PC-3 (cell line): Measurements from ENCODE around the gene USH1G.

ENCODE experiments used
- EZH2 ChIP-seq: fragments of 300-600 bp; sonication (generic); IDR thresholded peaks from one replicate; pipeline ENCODE4 v1.6.1; 2017; ENCODE audit warnings: antibody characterized with exemption, mild to moderate bottlenecking, low read length; ENCODE audit not compliant: unreplicated experiment
- EZH2phosphoT487 ChIP-seq: fragments of 300-600 bp; sonication (generic); IDR thresholded peaks from 2 replicates; pipeline ENCODE4 v1.6.1; 2018; ENCODE audit warnings: mild to moderate bottlenecking, antibody characterized with exemption, low read length, borderline replicate concordance
- TF ChIP-seq, protein P1 (sequence below): fragments of 300-600 bp; sonication (generic); conservative IDR thresholded peaks from 2 replicates; pipeline ENCODE4 v1.5.1; 2017; ENCODE audit warnings: antibody characterized with exemption, low read depth, mild to moderate bottlenecking, low read length

DNA sequence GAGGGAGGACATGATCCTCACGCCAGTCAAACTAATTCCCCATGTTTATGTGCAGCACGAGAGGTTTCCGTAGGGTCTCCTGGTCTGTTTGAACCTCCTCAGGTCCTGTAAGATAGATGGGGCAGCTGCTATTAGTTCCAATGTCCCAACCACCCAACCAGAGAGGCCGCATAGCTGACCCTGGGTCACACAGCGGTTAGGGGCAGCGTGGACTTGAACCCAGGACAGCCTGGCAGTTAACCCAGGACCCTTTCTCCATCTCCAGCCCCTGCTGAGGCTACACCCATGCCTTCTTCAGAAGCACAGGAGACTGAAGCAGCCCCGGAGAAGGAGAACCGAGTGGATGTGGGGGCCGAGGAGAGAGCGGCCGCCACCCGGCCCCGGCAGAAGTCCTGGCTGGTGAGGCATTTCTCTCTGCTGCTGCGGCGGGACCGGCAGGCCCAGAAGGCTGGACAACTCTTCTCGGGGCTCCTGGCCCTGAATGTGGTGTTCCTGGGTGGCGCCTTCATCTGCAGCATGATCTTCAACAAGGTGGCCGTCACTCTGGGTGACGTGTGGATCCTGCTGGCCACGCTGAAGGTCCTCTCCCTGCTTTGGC is 18.2 kb upstream of the USH1G start:
- TF ChIP-seq, protein P1, sequence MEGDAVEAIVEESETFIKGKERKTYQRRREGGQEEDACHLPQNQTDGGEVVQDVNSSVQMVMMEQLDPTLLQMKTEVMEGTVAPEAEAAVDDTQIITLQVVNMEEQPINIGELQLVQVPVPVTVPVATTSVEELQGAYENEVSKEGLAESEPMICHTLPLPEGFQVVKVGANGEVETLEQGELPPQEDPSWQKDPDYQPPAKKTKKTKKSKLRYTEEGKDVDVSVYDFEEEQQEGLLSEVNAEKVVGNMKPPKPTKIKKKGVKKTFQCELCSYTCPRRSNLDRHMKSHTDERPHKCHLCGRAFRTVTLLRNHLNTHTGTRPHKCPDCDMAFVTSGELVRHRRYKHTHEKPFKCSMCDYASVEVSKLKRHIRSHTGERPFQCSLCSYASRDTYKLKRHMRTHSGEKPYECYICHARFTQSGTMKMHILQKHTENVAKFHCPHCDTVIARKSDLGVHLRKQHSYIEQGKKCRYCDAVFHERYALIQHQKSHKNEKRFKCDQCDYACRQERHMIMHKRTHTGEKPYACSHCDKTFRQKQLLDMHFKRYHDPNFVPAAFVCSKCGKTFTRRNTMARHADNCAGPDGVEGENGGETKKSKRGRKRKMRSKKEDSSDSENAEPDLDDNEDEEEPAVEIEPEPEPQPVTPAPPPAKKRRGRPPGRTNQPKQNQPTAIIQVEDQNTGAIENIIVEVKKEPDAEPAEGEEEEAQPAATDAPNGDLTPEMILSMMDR = no peak
- no peak for TF ChIP-seq EZH2
- no peak for TF ChIP-seq EZH2phosphoT487
